ENCODE measurements around the gene MUCL1.

GRCh38 chr12:54879150-54879549 lies 24.8 kb downstream of the MUCL1 start:
- no peak for TF ChIP-seq EZH2phosphoT487 (IDR thresholded peaks at IDR 0.05; ENCODE audit: borderline replicate concordance, low read length)
- no peak for TF ChIP-seq CTCF (IDR thresholded peaks at IDR 0.05; ENCODE audit: low read depth, low read length, poor library complexity, severe bottlenecking)

Measured in DOHH2 (cell line).